Osteoblast (primary cell): ENCODE results near the gene PGC. TPM values are rescaled to one million over a fixed set of nuclear protein-coding genes. Genes with fewer than 3 reads are reported as not detected.

Source experiments
- DNase-seq: peaks from one replicate; pipeline ENCODE4 v3.0.0; 2011; ENCODE audit warnings: low spot score, mixed read lengths; ENCODE audit not compliant: insufficient read length; ENCODE audit errors: missing footprints
- H2AFZ ChIP-seq: 2 replicates; pipeline ENCODE4 v1.6.0; 2011; ENCODE audit warnings: mild to moderate bottlenecking, low read length
- H3K27ac ChIP-seq: 2 replicates; pipeline ENCODE4 v1.5.1; 2011; ENCODE audit warnings: mild to moderate bottlenecking, low read depth, low read length, moderate library complexity
- H3K27me3 ChIP-seq: 2 replicates; pipeline ENCODE4 v1.6.0; 2012; ENCODE audit warnings: mild to moderate bottlenecking, control low read depth, inconsistent platforms, low read length, moderate library complexity; ENCODE audit not compliant: insufficient read depth
- H3K36me3 ChIP-seq: 2 replicates; pipeline ENCODE4 v1.5.1; 2011; ENCODE audit warnings: mild to moderate bottlenecking, low read length, control low read depth, moderate library complexity; ENCODE audit not compliant: insufficient read depth
- H3K4me1 ChIP-seq: 2 replicates; pipeline ENCODE4 v1.5.1; 2011; ENCODE audit warnings: mild to moderate bottlenecking, low read length, control low read depth, moderate library complexity; ENCODE audit not compliant: insufficient read depth
- H3K4me2 ChIP-seq: 2 replicates; pipeline ENCODE4 v1.6.0; 2011; ENCODE audit warnings: mild to moderate bottlenecking, low read length; ENCODE audit not compliant: insufficient read depth
- H3K4me3 ChIP-seq: fragments of 200-600 bp; sonication (generic); 3 replicates; pipeline ENCODE4 v1.5.1; 2012; ENCODE audit warnings: mild to moderate bottlenecking, low read length, inconsistent platforms; ENCODE audit not compliant: insufficient read depth
- H3K79me2 ChIP-seq: 2 replicates; pipeline ENCODE4 v1.6.0; 2012; ENCODE audit warnings: mild to moderate bottlenecking, low read length, control low read depth, inconsistent platforms; ENCODE audit not compliant: insufficient read depth
- H3K9me3 ChIP-seq: 2 replicates; pipeline ENCODE4 v1.5.1; 2011; ENCODE audit warnings: low read depth, low read length, control low read depth
- H4K20me1 ChIP-seq: 2 replicates; pipeline ENCODE4 v1.6.0; 2012; ENCODE audit warnings: mild to moderate bottlenecking, low read length, control low read depth; ENCODE audit not compliant: insufficient read depth
- total RNA-seq: library from RNA; depleted of rRNA; stranded (reverse); fragments of >200 nt; gene quantifications from 2 replicates; pipeline ENCODE4 v1.2.3, GENCODE V29; 2012
- TF ChIP-seq, protein P1 (sequence below): IDR thresholded peaks from 2 replicates; pipeline ENCODE4 v1.5.1; 2011; ENCODE audit warnings: mild to moderate bottlenecking, low read depth, low read length, moderate library complexity; ENCODE audit errors: extremely low read depth

PGC gene
- total RNA-seq, 1 donor, result not detected

DNA sequence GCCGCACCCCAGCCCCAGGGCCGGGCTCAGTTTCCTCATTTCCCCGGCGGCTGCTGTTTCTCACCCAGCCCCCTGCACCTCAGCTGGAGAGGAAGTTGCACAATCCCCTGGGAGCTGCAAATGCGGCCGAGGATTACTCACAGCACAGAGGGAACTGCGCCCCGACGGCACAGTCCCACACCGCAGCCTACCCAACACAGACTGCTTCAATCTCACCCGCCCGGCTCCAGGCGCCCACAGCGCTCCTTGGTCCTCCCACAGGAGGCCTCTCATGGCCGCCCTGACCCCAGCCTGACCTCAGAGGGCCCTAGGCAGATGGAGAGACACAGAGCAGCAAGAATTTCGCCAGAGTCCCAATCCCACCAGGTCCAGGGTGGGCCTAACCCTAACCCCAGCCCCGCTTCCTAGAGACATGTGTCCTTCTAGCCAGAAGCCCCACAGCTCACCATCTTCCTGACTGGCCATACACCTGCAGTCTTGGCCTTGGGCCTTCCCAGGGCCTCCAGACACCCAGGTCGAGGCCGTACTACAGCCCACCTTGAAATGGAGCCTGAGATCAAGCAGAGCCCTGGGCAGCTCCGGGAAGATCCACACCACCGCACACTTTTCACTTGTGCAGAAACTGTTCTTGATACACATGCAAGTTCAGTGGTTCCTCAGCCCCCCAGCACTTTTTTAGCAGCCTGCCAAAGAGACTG lies 23.5 kb downstream of the PGC start:
- peak; percentile 100 for DNase-seq
- TF ChIP-seq, protein P1, sequence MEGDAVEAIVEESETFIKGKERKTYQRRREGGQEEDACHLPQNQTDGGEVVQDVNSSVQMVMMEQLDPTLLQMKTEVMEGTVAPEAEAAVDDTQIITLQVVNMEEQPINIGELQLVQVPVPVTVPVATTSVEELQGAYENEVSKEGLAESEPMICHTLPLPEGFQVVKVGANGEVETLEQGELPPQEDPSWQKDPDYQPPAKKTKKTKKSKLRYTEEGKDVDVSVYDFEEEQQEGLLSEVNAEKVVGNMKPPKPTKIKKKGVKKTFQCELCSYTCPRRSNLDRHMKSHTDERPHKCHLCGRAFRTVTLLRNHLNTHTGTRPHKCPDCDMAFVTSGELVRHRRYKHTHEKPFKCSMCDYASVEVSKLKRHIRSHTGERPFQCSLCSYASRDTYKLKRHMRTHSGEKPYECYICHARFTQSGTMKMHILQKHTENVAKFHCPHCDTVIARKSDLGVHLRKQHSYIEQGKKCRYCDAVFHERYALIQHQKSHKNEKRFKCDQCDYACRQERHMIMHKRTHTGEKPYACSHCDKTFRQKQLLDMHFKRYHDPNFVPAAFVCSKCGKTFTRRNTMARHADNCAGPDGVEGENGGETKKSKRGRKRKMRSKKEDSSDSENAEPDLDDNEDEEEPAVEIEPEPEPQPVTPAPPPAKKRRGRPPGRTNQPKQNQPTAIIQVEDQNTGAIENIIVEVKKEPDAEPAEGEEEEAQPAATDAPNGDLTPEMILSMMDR, result peak; percentile 5
- Histone ChIP-seq H3K9me3 (no peaks in the 10 kb centered on the region), H3K79me2 (peaks cover 45% of the 10 kb centered on the region), H3K4me1 (peaks cover 21% of the 10 kb centered on the region), H4K20me1 (peaks cover 9% of the 10 kb centered on the region), H3K27ac (peak overlapping the region; percentile 83), H3K27me3 (no peaks in the 10 kb centered on the region), H3K36me3 (no peaks in the 10 kb centered on the region), H3K4me2 (peak overlapping the region; percentile 74), H2AFZ (peak overlapping the region; percentile 25), H3K4me3 (peak overlapping the region; percentile 54)

DNA sequence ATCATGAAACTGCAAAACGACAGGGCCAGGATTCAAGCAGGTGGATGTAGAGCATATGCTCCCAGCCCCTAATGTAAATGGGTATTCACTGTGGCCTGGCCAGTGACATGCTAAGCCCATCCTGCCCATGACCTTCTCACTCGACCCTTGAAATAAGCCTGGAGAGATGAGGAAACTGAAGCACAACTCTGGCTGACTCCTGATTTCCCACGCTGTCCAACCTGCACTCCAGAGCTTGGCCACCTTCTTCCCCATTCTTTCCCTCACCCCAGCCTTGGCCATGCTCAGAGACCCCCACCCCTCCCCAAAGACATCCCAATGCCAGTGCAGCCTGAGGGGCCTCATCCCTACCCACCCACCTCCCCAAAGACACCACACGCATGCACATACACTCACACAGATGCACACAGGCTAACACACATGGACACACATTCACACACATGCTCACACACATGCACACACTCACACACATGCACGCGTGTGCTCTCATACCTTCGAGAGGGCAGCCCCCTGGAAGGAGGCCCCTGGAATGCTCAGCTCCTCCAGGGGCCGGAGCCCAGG lies 24.1 kb downstream of the PGC start:
- peaks cover 42% of the 10 kb centered on the region for H3K79me2 ChIP-seq
- H3K4me3 ChIP-seq, result peak overlapping the region; percentile 54
- no peak for DNase-seq
- no peaks in the 10 kb centered on the region for H3K27me3 ChIP-seq
- H3K36me3 ChIP-seq, result no peaks in the 10 kb centered on the region
- peak overlapping the region; percentile 74 for H3K4me2 ChIP-seq
- no peak overlapping the region for H2AFZ ChIP-seq
- H3K4me1 ChIP-seq, result peaks cover 21% of the 10 kb centered on the region
- H3K27ac ChIP-seq, result peak overlapping the region; percentile 83
- peaks cover 9% of the 10 kb centered on the region for H4K20me1 ChIP-seq
- no peaks in the 10 kb centered on the region for H3K9me3 ChIP-seq
- TF ChIP-seq, protein P1, result no peak

DNA sequence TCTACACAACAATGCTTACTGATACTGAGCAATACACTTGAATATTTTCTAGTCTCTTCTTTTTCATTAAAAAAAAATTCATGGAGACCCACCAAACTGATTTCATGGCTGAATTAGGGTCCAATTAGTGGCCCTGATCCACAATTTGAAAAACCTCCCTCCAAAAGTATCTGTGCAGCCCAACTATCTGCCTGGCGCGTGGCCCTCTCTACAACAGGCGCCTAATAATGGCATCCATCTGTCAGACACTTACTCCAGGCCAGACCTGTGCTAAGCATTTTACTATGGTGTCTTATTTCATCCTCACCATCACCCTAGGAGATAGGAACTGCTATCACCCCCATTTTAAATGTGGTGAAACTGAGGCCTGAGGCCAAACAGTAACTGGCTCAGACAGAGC lies 25.8 kb downstream of the PGC start:
- no peak overlapping the region for H3K4me2 ChIP-seq
- no peaks in the 10 kb centered on the region for H3K9me3 ChIP-seq
- TF ChIP-seq, protein P1, result no peak
- H3K79me2 ChIP-seq, result peaks cover 45% of the 10 kb centered on the region
- H2AFZ ChIP-seq, result no peak overlapping the region
- H3K36me3 ChIP-seq, result no peaks in the 10 kb centered on the region
- H3K4me3 ChIP-seq, result no peak overlapping the region
- H4K20me1 ChIP-seq, result peaks cover 10% of the 10 kb centered on the region
- H3K27me3 ChIP-seq, result no peaks in the 10 kb centered on the region
- no peak overlapping the region for H3K27ac ChIP-seq
- DNase-seq, result no peak
- peaks cover 27% of the 10 kb centered on the region for H3K4me1 ChIP-seq

DNA sequence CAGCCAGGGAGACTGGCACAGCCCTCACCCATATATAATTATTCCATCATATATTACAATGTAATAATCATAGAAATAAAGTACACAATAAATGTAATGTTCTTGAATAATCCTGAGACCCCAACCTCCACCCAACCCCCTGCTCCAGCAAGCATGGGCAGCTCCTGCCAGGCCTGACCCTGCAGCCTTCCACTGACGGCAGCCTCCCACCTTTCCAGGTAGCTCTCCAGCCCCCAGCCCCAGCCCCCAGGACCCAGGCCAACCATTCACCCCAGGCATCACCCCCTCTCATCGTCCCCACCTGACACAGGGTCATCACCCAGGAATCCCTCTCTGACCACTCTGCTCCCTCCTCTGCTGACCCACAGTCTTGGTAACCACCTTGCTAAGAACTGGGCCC lies 26.4 kb downstream of the PGC start:
- Histone ChIP-seq H3K79me2 (peaks cover 49% of the 10 kb centered on the region), H3K4me2 (no peak overlapping the region), H2AFZ (no peak overlapping the region), H3K36me3 (no peaks in the 10 kb centered on the region), H4K20me1 (peaks cover 14% of the 10 kb centered on the region), H3K27me3 (no peaks in the 10 kb centered on the region), H3K4me3 (no peak overlapping the region), H3K27ac (no peak overlapping the region), H3K4me1 (peaks cover 31% of the 10 kb centered on the region), H3K9me3 (no peaks in the 10 kb centered on the region)
- TF ChIP-seq, protein P1, result no peak
- no peak for DNase-seq
